NCI-H1436 treated with DMSO at 0.1 percent for 48 hours (cell line): ENCODE results near the gene RNF187.

Source experiments
- DNase-seq: peaks from one replicate; lab custom pipeline; 2025; lab: John Stamatoyannopoulos, UW

RNF187 gene

GRCh38 chr1:228487336-228488124 is at the start of gene RNF187:
Gene RNF187 (plus strand): TSS chr1:228487382.
- DNase-seq: no peak

GRCh38 chr1:228437424-228437962 is 49.7 kb upstream of the RNF187 start:
- no peak for DNase-seq

- DNase-seq: no peak
Measured at GRCh38 chr1:228438266-228438665, 48.9 kb upstream of the RNF187 start.

- no peak for DNase-seq
Measured at GRCh38 chr1:228440761-228441500, 46.3 kb upstream of the RNF187 start.

- no peak for DNase-seq
Measured at GRCh38 chr1:228443395-228443794, 43.8 kb upstream of the RNF187 start.

GRCh38 chr1:228445490-228445842 is 41.7 kb upstream of the RNF187 start:
- no peak for DNase-seq

GRCh38 chr1:228445843-228446650 is 41.1 kb upstream of the RNF187 start:
- DNase-seq: no peak

GRCh38 chr1:228446852-228447251 is 40.3 kb upstream of the RNF187 start:
- DNase-seq: no peak

GRCh38 chr1:228448372-228448771 is 38.8 kb upstream of the RNF187 start:
- no peak for DNase-seq

GRCh38 chr1:228450200-228450599 is 37.0 kb upstream of the RNF187 start:
- no peak for DNase-seq

- no peak for DNase-seq
Measured at GRCh38 chr1:228452194-228453021, 34.8 kb upstream of the RNF187 start.

- DNase-seq: no peak
Measured at GRCh38 chr1:228453022-228453560, 34.1 kb upstream of the RNF187 start.

GRCh38 chr1:228453614-228454013 is 33.6 kb upstream of the RNF187 start:
- DNase-seq: no peak

- DNase-seq: no peak
Measured at GRCh38 chr1:228454238-228454637, 32.9 kb upstream of the RNF187 start.

- no peak for DNase-seq
Measured at GRCh38 chr1:228455715-228456114, 31.5 kb upstream of the RNF187 start.

GRCh38 chr1:228456252-228457016 is 30.7 kb upstream of the RNF187 start:
- DNase-seq: no peak

- DNase-seq: no peak
Measured at GRCh38 chr1:228457017-228457395, 30.2 kb upstream of the RNF187 start.

GRCh38 chr1:228457396-228458176 is 29.6 kb upstream of the RNF187 start:
- peak; percentile 100 for DNase-seq
